DLD1 (cell line): Measurements from ENCODE around the gene VANGL1.

Source experiments
- in situ Hi-C: cut with HindIII; loops from 2 replicates; pipeline ENCODE4 v1.10.0; 2017; ENCODE audit warnings: low sequenced_read_pairs

VANGL1 gene

GRCh38 chr1:115642168-115643072 lies 650 bp downstream of the VANGL1 start:
- in situ Hi-C loops: loop anchor here (25.0 kb wide), 1 partner anchor 95 kb away; no protein-coding TSS in a partner anchor

DNA sequence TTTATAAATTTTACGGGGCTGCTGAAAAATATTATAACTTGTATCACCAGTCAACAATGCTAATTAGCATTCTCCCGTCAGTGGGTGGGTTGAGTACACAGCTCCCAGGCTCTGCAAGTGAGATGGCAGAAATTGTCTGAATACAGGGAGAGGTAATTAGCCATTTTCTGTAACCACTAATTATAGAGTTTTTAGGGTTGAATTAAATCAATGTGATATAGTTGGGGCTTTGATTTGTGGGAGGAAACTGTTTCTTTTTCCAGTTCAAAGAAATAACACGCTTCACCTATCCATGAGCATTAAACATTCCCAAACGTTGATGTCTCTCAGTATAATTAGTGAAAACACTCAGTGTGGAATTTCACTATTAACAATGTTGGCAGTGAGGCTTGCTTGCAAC lies 1.5 kb downstream of the VANGL1 start:
- in situ Hi-C loops: loop anchor here (25.0 kb wide), 1 partner anchor 94 kb away; no protein-coding TSS in a partner anchor

GRCh38 chr1:115643666-115644065 lies 1.9 kb downstream of the VANGL1 start:
- in situ Hi-C loops: loop anchor here (25.0 kb wide), 1 partner anchor 94 kb away; no protein-coding TSS in a partner anchor

DNA sequence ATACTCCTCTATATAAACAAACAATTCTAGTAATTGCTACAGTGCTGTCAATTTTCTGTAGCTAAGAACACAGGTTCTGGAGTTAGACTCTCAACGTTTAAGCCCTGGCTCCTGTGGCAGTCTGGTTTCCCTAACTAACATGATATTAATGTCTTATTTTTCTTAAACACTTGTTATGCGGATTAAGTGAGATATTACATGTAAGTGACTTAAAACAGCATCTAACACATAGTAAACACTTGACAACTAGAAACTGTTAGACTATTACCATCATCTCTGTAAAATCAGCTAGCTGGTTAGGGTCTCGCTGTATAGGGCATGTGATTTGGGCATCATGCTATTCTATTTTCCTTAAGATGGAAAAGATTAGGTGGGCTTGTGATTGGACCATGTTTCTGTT lies 2.3 kb downstream of the VANGL1 start:
- in situ Hi-C loops: loop anchor here (25.0 kb wide), 1 partner anchor 93 kb away; no protein-coding TSS in a partner anchor

DNA sequence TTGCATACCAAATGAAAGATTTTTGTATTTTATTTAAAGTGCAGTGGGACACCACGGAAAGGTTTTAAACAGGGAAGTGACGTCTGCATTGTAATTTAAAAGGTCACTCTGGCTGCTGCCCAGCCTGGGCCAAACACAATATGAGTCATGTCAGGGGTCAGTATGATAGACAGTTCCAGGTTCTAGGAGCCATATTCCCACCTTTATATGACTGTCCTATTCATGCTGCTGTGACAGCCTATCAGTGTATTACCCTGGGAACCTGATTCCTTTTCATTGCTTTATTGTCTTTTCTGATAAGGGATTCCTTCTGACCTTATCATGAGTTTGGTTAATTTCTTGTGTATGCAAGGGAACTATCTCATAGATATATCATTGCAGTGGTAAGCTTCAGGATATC lies 5.3 kb downstream of the VANGL1 start:
- in situ Hi-C loops: loop anchor here (25.0 kb wide), 1 partner anchor 90 kb away; no protein-coding TSS in a partner anchor

- in situ Hi-C loops: loop anchor here (25.0 kb wide), 1 partner anchor 90 kb away; no protein-coding TSS in a partner anchor
Measured at GRCh38 chr1:115647507-115647906, 5.7 kb downstream of the VANGL1 start.

DNA sequence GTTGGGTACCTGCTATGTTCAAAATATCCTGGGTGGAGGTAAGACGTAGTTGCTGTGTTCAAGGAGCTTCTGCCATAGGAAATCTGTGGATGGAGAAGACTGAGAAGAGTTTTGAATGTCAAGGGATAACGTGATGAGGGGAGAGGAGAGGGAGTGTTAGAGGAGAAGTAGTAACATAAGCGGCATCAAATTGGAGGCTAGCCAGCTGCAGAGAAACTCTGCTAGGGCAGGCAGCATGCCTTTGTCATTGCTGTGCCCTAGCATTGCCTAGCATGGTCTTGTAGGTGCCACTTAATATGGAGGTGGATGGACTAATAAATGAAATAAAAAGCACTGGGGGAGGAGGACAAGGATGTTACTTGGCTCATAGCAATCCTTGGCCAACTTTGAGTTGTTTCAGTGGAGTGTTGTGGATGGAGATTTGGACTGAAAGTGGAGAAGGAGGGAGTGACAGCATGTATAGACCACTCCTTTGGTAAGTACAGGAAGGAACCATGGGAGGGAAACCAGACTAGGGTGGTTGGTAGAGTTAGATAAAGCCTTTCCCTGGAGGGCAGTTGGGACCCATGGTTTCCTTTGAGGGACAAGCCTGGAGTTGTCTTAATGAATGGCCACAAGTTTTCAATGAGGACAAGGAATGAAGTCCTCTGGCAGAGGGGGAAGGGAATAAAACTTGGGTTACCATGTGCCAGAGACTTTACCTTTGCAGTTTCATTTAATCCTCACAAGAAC lies 6.3 kb downstream of the VANGL1 start:
- in situ Hi-C loops: loop anchor here (25.0 kb wide), 1 partner anchor 89 kb away; no protein-coding TSS in a partner anchor

GRCh38 chr1:115648717-115649691 lies 7.2 kb downstream of the VANGL1 start:
- in situ Hi-C loops: loop anchor here (25.0 kb wide), 1 partner anchor 88 kb away; no protein-coding TSS in a partner anchor

GRCh38 chr1:115649964-115650363 lies 8.2 kb downstream of the VANGL1 start:
- in situ Hi-C loops: loop anchor here (25.0 kb wide), 1 partner anchor 87 kb away; no protein-coding TSS in a partner anchor

DNA sequence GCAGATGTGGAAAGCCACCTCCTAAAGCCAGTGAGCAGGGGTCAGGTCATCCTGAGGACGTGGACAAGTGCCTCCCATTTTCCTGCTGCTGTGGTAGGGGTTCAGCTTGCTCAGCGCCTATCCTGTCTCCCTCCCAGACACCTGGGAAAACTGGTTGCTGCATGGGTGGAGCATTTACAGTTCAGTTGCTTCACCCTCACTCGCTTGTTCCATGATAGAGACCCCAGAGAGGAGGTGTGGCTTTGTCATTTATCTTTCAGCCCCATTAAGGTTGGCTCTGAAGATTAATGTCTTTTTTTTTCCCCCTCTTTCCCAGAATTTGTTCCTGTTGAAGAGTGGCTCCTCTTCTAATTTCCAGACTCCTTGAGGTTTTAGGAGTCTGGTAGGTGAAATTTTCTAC lies 9.2 kb downstream of the VANGL1 start:
- in situ Hi-C loops: no loop called here

DNA sequence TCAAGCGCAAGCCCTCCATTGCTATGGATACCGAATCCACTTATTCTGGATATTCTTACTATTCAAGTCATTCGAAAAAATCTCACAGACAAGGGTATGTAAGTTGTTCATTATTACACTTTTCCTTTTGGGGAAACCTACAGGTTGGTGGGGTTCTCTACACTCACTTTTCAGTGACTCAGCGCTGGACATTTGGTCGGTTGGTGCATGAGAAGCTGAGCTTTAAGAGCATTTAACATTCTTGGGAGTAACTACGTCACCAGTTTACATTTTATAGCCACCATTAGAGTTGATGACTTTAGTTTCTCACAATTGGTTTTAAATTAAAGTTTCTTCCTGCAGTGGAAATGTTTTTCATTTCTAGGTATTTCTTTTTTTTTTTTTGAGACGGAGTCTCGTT lies 9.6 kb downstream of the VANGL1 start:
- in situ Hi-C loops: no loop called here

DNA sequence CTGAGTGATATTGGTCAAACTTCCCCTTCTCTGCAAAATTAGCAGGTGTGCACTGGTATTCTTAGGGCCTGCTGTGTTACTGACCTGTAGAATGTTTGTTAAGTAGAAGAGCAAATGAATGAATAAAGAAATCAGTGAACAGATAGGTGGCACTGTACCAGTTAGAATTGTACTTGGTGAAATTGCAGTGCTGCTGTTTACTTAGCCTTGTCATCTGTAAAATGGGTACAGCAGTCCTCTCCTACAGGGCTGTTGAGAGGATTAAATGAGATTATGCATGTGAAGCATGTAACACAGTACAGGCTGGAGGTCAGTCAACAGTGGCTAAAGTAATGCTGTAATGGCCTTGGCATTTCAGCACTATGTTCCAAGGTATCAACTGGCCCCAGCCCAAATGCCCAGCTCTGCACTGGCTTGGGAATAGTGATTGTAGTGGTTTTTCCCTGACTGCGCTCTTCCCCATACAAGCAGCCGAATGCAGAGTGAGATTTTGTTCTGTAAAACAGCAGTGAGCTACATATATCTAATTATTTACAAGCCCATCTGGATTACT lies 10.5 kb downstream of the VANGL1 start:
- in situ Hi-C loops: no loop called here

DNA sequence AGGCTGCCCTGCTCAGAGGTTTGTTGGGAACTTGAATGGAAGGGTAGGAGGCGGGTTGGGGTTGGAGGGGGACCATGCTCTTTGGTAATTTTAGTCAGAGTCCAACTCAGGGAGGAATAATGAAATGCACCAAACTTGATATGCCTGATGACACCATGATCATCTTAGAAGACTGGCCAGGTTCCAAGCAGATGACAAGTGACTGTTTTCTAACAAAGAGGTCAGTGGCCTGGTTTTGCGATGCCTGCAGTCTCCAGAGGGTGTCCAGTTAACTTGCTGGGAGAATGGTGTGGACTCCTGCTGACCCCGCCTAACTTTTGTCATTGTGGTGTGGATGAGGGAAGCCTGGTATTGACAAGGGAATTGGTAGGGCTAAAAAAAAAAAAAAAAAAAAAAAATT lies 12.4 kb downstream of the VANGL1 start:
- in situ Hi-C loops: no loop called here

DNA sequence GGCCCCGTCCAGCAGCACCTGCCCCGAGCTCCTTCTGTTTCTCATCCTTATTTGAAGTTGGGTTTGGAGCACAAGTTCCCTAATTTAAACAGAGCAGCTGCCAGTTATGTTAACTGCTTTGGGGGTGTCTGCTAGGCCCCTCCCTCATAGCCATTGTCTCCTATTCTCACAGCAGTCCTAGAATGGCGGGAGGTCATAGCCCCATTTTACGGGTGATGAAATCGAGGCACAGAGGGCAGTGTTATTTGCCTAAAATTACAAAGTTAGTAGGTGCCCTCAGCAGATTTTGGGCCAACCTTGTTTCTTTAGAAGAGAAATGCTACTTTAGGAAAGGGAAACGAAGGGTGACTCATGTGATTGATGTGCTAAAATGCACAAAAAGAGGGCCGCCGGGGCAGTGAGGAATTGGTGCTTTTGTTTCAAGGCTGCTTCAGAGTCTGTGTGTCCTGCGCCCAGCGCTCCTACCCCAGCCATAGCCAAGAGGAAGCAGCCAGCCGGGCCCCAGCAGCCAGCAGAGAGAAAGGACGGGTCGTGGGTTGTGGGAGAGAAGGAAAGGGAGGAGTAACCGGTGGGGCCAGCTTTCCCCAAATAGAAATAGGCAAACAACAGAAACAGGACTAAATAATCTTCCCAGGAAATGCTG lies 13.0 kb downstream of the VANGL1 start:
- in situ Hi-C loops: no loop called here

GRCh38 chr1:115655306-115655663 lies 13.5 kb downstream of the VANGL1 start:
- in situ Hi-C loops: no loop called here

- in situ Hi-C loops: no loop called here
Measured at GRCh38 chr1:115655916-115656315, 14.1 kb downstream of the VANGL1 start.

DNA sequence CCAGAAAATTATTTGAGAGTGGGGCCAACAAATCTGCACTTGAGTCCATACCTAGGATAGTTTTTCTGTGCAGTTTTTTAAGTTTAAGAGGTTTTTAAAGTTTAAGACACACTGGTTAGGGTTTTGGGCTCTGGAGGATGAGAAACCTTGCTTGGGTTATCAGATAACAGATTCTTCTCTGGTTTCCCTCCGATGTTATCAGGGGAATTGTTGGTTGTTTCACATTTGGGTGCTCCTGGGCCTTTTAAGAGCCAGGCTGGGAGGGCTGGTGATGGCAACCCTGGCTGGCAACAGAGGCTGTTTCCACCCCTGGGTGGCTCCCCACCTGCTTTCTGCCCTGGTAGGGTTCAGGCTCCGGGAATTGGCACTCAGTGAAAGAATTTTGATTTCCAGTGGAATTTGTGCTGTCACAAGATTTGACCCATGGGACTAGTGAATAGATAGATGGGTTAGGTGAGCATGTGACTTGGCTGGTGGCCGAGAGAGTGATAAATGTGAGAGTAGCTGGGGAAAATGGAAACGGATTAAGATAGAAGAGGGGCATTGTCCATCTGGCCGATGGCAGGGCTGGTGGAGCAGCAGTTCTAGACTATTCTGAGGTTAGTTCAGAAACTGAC lies 14.8 kb downstream of the VANGL1 start:
- in situ Hi-C loops: no loop called here

- in situ Hi-C loops: no loop called here
Measured at GRCh38 chr1:115658646-115659045, 16.9 kb downstream of the VANGL1 start.

- in situ Hi-C loops: no loop called here
Measured at GRCh38 chr1:115660151-115660550, 18.4 kb downstream of the VANGL1 start.
